SU-DHL-6 (cell line): ENCODE measurements around the gene C2CD3.

Experiments
- H2AFZ ChIP-seq: fragments of 200-600 bp; sonication (generic); 2 replicates; pipeline ENCODE4 v1.6.1; 2014; ENCODE audit warnings: low read depth, mild to moderate bottlenecking, moderate library complexity, mixed read lengths, antibody characterized with exemption, low read length; ENCODE audit not compliant: severe bottlenecking
- H3F3A ChIP-seq: fragments of 200-600 bp; shearing (Covaris generic); 2 replicates; pipeline ENCODE4 v1.6.0; 2016; ENCODE audit warnings: antibody characterized with exemption, mild to moderate bottlenecking; ENCODE audit not compliant: insufficient read depth
- H3K27ac ChIP-seq: fragments of 200-600 bp; sonication (generic); 2 replicates; pipeline ENCODE4 v1.5.1; 2016; ENCODE audit warnings: low read depth, mild to moderate bottlenecking, low read length, moderate library complexity, mixed read lengths
- H3K27me3 ChIP-seq: fragments of 200-600 bp; sonication (generic), shearing (Covaris generic); 2 replicates; pipeline ENCODE4 v1.6.0; 2014; ENCODE audit warnings: mild to moderate bottlenecking, low read length
- H3K36me3 ChIP-seq: fragments of 200-600 bp; sonication (generic); 2 replicates; pipeline ENCODE4 v1.6.1; 2014; ENCODE audit warnings: mild to moderate bottlenecking, low read length, mixed read lengths
- H3K4me2 ChIP-seq: fragments of 300-600, 200-600 bp; shearing (Covaris generic), sonication (generic); 2 replicates; pipeline ENCODE4 v1.6.0; 2014; ENCODE audit warnings: low read length, low read depth, mild to moderate bottlenecking; ENCODE audit not compliant: poor library complexity, severe bottlenecking
- H3K4me3 ChIP-seq: fragments of 200-600 bp; sonication (generic); 2 replicates; pipeline ENCODE4 v1.5.1; 2014; ENCODE audit warnings: antibody characterized with exemption, low read length, mild to moderate bottlenecking, mixed read lengths; ENCODE audit not compliant: insufficient read depth, poor library complexity, severe bottlenecking
- H3K79me2 ChIP-seq: fragments of 200-600 bp; sonication (generic); 2 replicates; pipeline ENCODE4 v1.6.1; 2014; ENCODE audit warnings: mild to moderate bottlenecking, low read length, moderate library complexity; ENCODE audit not compliant: insufficient read depth
- H3K9ac ChIP-seq: fragments of 200-600 bp; sonication (generic); 2 replicates; pipeline ENCODE4 v1.7.0; 2014; ENCODE audit warnings: mild to moderate bottlenecking, low read length
- H3K9me2 ChIP-seq: fragments of 200-600 bp; sonication (generic); replicated peaks from 2 replicates; pipeline ENCODE4 v1.6.1; 2014; ENCODE audit warnings: low read length; ENCODE audit not compliant: insufficient read depth
- H3K9me3 ChIP-seq: fragments of 200-600 bp; sonication (generic); 2 replicates; pipeline ENCODE4 v1.6.1; 2014; ENCODE audit warnings: low read length, mixed read lengths; ENCODE audit not compliant: insufficient read depth
- H4K20me1 ChIP-seq: fragments of 200-600 bp; sonication (generic); 2 replicates; pipeline ENCODE4 v1.6.1; 2014; ENCODE audit warnings: low read depth, mild to moderate bottlenecking, antibody characterized with exemption, low read length, moderate library complexity, mixed read lengths
- CTCF ChIP-seq: fragments of 200-600 bp; sonication (generic); IDR thresholded peaks from one replicate; pipeline ENCODE4 v1.5.1; 2017; ENCODE audit warnings: antibody characterized with exemption, mild to moderate bottlenecking, low read length, moderate library complexity; ENCODE audit not compliant: insufficient read depth, poor library complexity, severe bottlenecking
- EZH2phosphoT487 ChIP-seq: fragments of 200-600 bp; sonication (generic), shearing (Covaris generic); conservative IDR thresholded peaks from 2 replicates; pipeline ENCODE4 v1.6.1; 2018; ENCODE audit warnings: mild to moderate bottlenecking, antibody characterized with exemption, low read length, moderate library complexity, mixed read lengths

Gene C2CD3

GRCh38 chr11:73998846-73999575 lies 171.8 kb downstream of the C2CD3 start:
- Histone ChIP-seq H3K79me2 (no peaks in the 10 kb centered on the region), H3K4me2 (no peak overlapping the region), H3K4me3 (no peak overlapping the region), H3K9me2 (no peaks in the 10 kb centered on the region), H2AFZ (no peak overlapping the region), H3K9me3 (no peaks in the 10 kb centered on the region), H3K27me3 (no peaks in the 10 kb centered on the region), H4K20me1 (no peaks in the 10 kb centered on the region), H3K27ac (no peak overlapping the region), H3K36me3 (no peaks in the 10 kb centered on the region), H3K9ac (no peak overlapping the region), H3F3A (0 out of 2 replicates have a peak, but pooled peaks cover 4% of the 10 kb centered on the region)
- no peak for TF ChIP-seq CTCF
- no peak for TF ChIP-seq EZH2phosphoT487

- H3K27ac ChIP-seq = no peak overlapping the region
- H3F3A ChIP-seq = 0 out of 2 replicates have a peak, but pooled peaks cover 4% of the 10 kb centered on the region
- no peak overlapping the region for H3K4me3 ChIP-seq
- H3K9me2 ChIP-seq = no peaks in the 10 kb centered on the region
- no peaks in the 10 kb centered on the region for H3K79me2 ChIP-seq
- H3K27me3 ChIP-seq = no peaks in the 10 kb centered on the region
- H3K9ac ChIP-seq = no peak overlapping the region
- no peaks in the 10 kb centered on the region for H3K9me3 ChIP-seq
- no peaks in the 10 kb centered on the region for H4K20me1 ChIP-seq
- H3K36me3 ChIP-seq = no peaks in the 10 kb centered on the region
- H2AFZ ChIP-seq = no peak overlapping the region
- TF ChIP-seq EZH2phosphoT487 (no peak), CTCF (no peak)
- H3K4me2 ChIP-seq = no peak overlapping the region
These were observed 173.6 kb downstream of the C2CD3 start for GRCh38 chr11:73997120-73997770.

GRCh38 chr11:73996161-73996747 lies 174.5 kb downstream of the C2CD3 start:
- H3K4me3 ChIP-seq = no peak overlapping the region
- H3K79me2 ChIP-seq = no peaks in the 10 kb centered on the region
- H3K4me2 ChIP-seq = no peak overlapping the region
- no peak overlapping the region for H2AFZ ChIP-seq
- no peaks in the 10 kb centered on the region for H3K9me2 ChIP-seq
- no peak overlapping the region for H3K27ac ChIP-seq
- H4K20me1 ChIP-seq = no peaks in the 10 kb centered on the region
- H3K9ac ChIP-seq = no peak overlapping the region
- H3K27me3 ChIP-seq = no peaks in the 10 kb centered on the region
- H3K36me3 ChIP-seq = no peaks in the 10 kb centered on the region
- no peak for TF ChIP-seq CTCF
- 0 out of 2 replicates have a peak, but pooled peaks cover 4% of the 10 kb centered on the region for H3F3A ChIP-seq
- no peaks in the 10 kb centered on the region for H3K9me3 ChIP-seq
